Measurements from ENCODE around the gene PMIS2. TPM values are rescaled to one million over a fixed set of nuclear protein-coding genes. Genes with fewer than 3 reads are reported as not detected.

Gene PMIS2
- total RNA-seq, 1 experiment from 2014 or later = not detected

GRCh38 chr19:35565016-35565856, 20.7 kb upstream of the PMIS2 start:
- Histone ChIP-seq H3K4me3 (ENCODE audit: low read length) (no peak overlapping the region), H3K79me2 (ENCODE audit: low read length) (no peaks in the 10 kb centered on the region), H3K27me3 (ENCODE audit: low read length) (no peaks in the 10 kb centered on the region), H4K20me1 (ENCODE audit: insufficient read depth, low read depth, low read length) (no peaks in the 10 kb centered on the region), H3K4me2 (ENCODE audit: low read depth, low read length, poor library complexity, severe bottlenecking) (no peak overlapping the region), H3K9me2 (replicated peaks; ENCODE audit: insufficient read depth, low read length) (no peaks in the 10 kb centered on the region), H3K4me1 (ENCODE audit: low read length) (no peaks in the 10 kb centered on the region; the same call in 1 of the 2 replicates), H3K9ac (ENCODE audit: low read length) (no peak overlapping the region), H2AFZ (ENCODE audit: low read length) (no peak overlapping the region), H3K36me3 (ENCODE audit: insufficient read depth, low read length) (no peaks in the 10 kb centered on the region), H3K27ac (ENCODE audit: low read length) (no peak overlapping the region), H3K9me3 (ENCODE audit: low read length) (no peaks in the 10 kb centered on the region)
- no peak for DNase-seq

GRCh38 chr19:35566738-35567137, 19.2 kb upstream of the PMIS2 start:
- no peak overlapping the region for H3K4me2 ChIP-seq (ENCODE audit: low read depth, low read length, poor library complexity, severe bottlenecking)
- no peak overlapping the region for H3K27ac ChIP-seq (ENCODE audit: low read length)
- no peaks in the 10 kb centered on the region for H3K36me3 ChIP-seq (ENCODE audit: insufficient read depth, low read length)
- no peak for DNase-seq
- H3K9me3 ChIP-seq (ENCODE audit: low read length) = no peaks in the 10 kb centered on the region
- H3K4me1 ChIP-seq (ENCODE audit: low read length) = no peaks in the 10 kb centered on the region
- H3K9ac ChIP-seq (ENCODE audit: low read length) = no peak overlapping the region
- H3K79me2 ChIP-seq (ENCODE audit: low read length) = no peaks in the 10 kb centered on the region
- no peak overlapping the region for H3K4me3 ChIP-seq (ENCODE audit: low read length)
- no peaks in the 10 kb centered on the region for H3K27me3 ChIP-seq (ENCODE audit: low read length)
- no peak overlapping the region for H2AFZ ChIP-seq (ENCODE audit: low read length)
- H4K20me1 ChIP-seq (ENCODE audit: insufficient read depth, low read depth, low read length) = no peaks in the 10 kb centered on the region
- no peaks in the 10 kb centered on the region for H3K9me2 ChIP-seq (replicated peaks; ENCODE audit: insufficient read depth, low read length)

- no peak overlapping the region for H3K9ac ChIP-seq (ENCODE audit: low read length)
- H3K27ac ChIP-seq (ENCODE audit: low read length) = no peak overlapping the region
- H2AFZ ChIP-seq (ENCODE audit: low read length) = no peak overlapping the region
- H3K4me2 ChIP-seq (ENCODE audit: low read depth, low read length, poor library complexity, severe bottlenecking) = no peak overlapping the region
- no peaks in the 10 kb centered on the region for H3K9me3 ChIP-seq (ENCODE audit: low read length)
- H3K9me2 ChIP-seq (replicated peaks; ENCODE audit: insufficient read depth, low read length) = no peaks in the 10 kb centered on the region
- no peaks in the 10 kb centered on the region for H3K36me3 ChIP-seq (ENCODE audit: insufficient read depth, low read length)
- no peak overlapping the region for H3K4me3 ChIP-seq (ENCODE audit: low read length)
- H3K79me2 ChIP-seq (ENCODE audit: low read length) = no peaks in the 10 kb centered on the region
- H3K4me1 ChIP-seq (ENCODE audit: low read length) = no peaks in the 10 kb centered on the region
- H3K27me3 ChIP-seq (ENCODE audit: low read length) = no peaks in the 10 kb centered on the region
- H4K20me1 ChIP-seq (ENCODE audit: insufficient read depth, low read depth, low read length) = no peaks in the 10 kb centered on the region
- no peak for DNase-seq
These were observed 16.6 kb upstream of the PMIS2 start for GRCh38 chr19:35569281-35569781.

GRCh38 chr19:35571406-35571965, 14.5 kb upstream of the PMIS2 start:
- Histone ChIP-seq H3K36me3 (ENCODE audit: insufficient read depth, low read length) (no peaks in the 10 kb centered on the region; the same call in 1 of the 2 replicates), H3K79me2 (ENCODE audit: low read length) (no peaks in the 10 kb centered on the region), H3K4me2 (ENCODE audit: low read depth, low read length, poor library complexity, severe bottlenecking) (no peak overlapping the region), H4K20me1 (ENCODE audit: insufficient read depth, low read depth, low read length) (no peaks in the 10 kb centered on the region), H3K9ac (ENCODE audit: low read length) (no peak overlapping the region), H3K9me3 (ENCODE audit: low read length) (peaks cover 10% of the 10 kb centered on the region), H3K9me2 (replicated peaks; ENCODE audit: insufficient read depth, low read length) (no peaks in the 10 kb centered on the region), H3K27me3 (ENCODE audit: low read length) (no peaks in the 10 kb centered on the region), H2AFZ (ENCODE audit: low read length) (no peak overlapping the region), H3K4me3 (ENCODE audit: low read length) (no peak overlapping the region), H3K4me1 (ENCODE audit: low read length) (no peaks in the 10 kb centered on the region), H3K27ac (ENCODE audit: low read length) (no peak overlapping the region)
- DNase-seq = no peak

GRCh38 chr19:35577918-35578317, 8.1 kb upstream of the PMIS2 start:
- Histone ChIP-seq H3K36me3 (ENCODE audit: insufficient read depth, low read length) (no peaks in the 10 kb centered on the region; the same call in 1 of the 2 replicates), H3K9ac (ENCODE audit: low read length) (no peak overlapping the region), H3K4me1 (ENCODE audit: low read length) (no peaks in the 10 kb centered on the region), H2AFZ (ENCODE audit: low read length) (no peak overlapping the region), H3K4me3 (ENCODE audit: low read length) (no peak overlapping the region), H3K4me2 (ENCODE audit: low read depth, low read length, poor library complexity, severe bottlenecking) (no peak overlapping the region), H3K9me3 (ENCODE audit: low read length) (peaks cover 15% of the 10 kb centered on the region), H3K9me2 (replicated peaks; ENCODE audit: insufficient read depth, low read length) (no peaks in the 10 kb centered on the region), H3K79me2 (ENCODE audit: low read length) (no peaks in the 10 kb centered on the region), H4K20me1 (ENCODE audit: insufficient read depth, low read depth, low read length) (no peaks in the 10 kb centered on the region), H3K27me3 (ENCODE audit: low read length) (no peaks in the 10 kb centered on the region), H3K27ac (ENCODE audit: low read length) (no peak overlapping the region)
- no peak for DNase-seq

- Histone ChIP-seq H2AFZ (ENCODE audit: low read length) (no peak overlapping the region), H3K4me2 (ENCODE audit: low read depth, low read length, poor library complexity, severe bottlenecking) (no peak overlapping the region), H3K4me3 (ENCODE audit: low read length) (no peak overlapping the region), H3K27ac (ENCODE audit: low read length) (no peak overlapping the region), H3K9me3 (ENCODE audit: low read length) (peaks cover 15% of the 10 kb centered on the region), H3K9ac (ENCODE audit: low read length) (no peak overlapping the region), H3K27me3 (ENCODE audit: low read length) (no peaks in the 10 kb centered on the region), H3K36me3 (ENCODE audit: insufficient read depth, low read length) (no peaks in the 10 kb centered on the region; the same call in 1 of the 2 replicates), H4K20me1 (ENCODE audit: insufficient read depth, low read depth, low read length) (no peaks in the 10 kb centered on the region), H3K79me2 (ENCODE audit: low read length) (no peaks in the 10 kb centered on the region), H3K9me2 (replicated peaks; ENCODE audit: insufficient read depth, low read length) (no peaks in the 10 kb centered on the region), H3K4me1 (ENCODE audit: low read length) (no peaks in the 10 kb centered on the region)
- DNase-seq = no peak
These were observed 7.3 kb upstream of the PMIS2 start for GRCh38 chr19:35578707-35579106.

GRCh38 chr19:35582760-35583159, 3.2 kb upstream of the PMIS2 start:
- no peaks in the 10 kb centered on the region for H3K79me2 ChIP-seq (ENCODE audit: low read length)
- no peak for DNase-seq
- no peak overlapping the region for H2AFZ ChIP-seq (ENCODE audit: low read length)
- no peaks in the 10 kb centered on the region for H4K20me1 ChIP-seq (ENCODE audit: insufficient read depth, low read depth, low read length)
- no peak overlapping the region for H3K9ac ChIP-seq (ENCODE audit: low read length)
- H3K36me3 ChIP-seq (ENCODE audit: insufficient read depth, low read length) = no peaks in the 10 kb centered on the region
- H3K9me2 ChIP-seq (replicated peaks; ENCODE audit: insufficient read depth, low read length) = no peaks in the 10 kb centered on the region
- no peak overlapping the region for H3K4me3 ChIP-seq (ENCODE audit: low read length)
- no peaks in the 10 kb centered on the region for H3K27me3 ChIP-seq (ENCODE audit: low read length)
- no peaks in the 10 kb centered on the region for H3K9me3 ChIP-seq (ENCODE audit: low read length)
- H3K4me2 ChIP-seq (ENCODE audit: low read depth, low read length, poor library complexity, severe bottlenecking) = no peak overlapping the region
- no peak overlapping the region for H3K27ac ChIP-seq (ENCODE audit: low read length)
- H3K4me1 ChIP-seq (ENCODE audit: low read length) = no peaks in the 10 kb centered on the region

- Histone ChIP-seq H3K9me3 (ENCODE audit: low read length) (no peaks in the 10 kb centered on the region), H3K4me1 (ENCODE audit: low read length) (no peaks in the 10 kb centered on the region), H3K79me2 (ENCODE audit: low read length) (no peaks in the 10 kb centered on the region), H3K27ac (ENCODE audit: low read length) (no peak overlapping the region), H3K9me2 (replicated peaks; ENCODE audit: insufficient read depth, low read length) (no peaks in the 10 kb centered on the region), H3K9ac (ENCODE audit: low read length) (no peak overlapping the region), H3K4me2 (ENCODE audit: low read depth, low read length, poor library complexity, severe bottlenecking) (no peak overlapping the region), H4K20me1 (ENCODE audit: insufficient read depth, low read depth, low read length) (no peaks in the 10 kb centered on the region), H3K27me3 (ENCODE audit: low read length) (no peaks in the 10 kb centered on the region), H3K4me3 (ENCODE audit: low read length) (no peak overlapping the region), H2AFZ (ENCODE audit: low read length) (no peak overlapping the region), H3K36me3 (ENCODE audit: insufficient read depth, low read length) (no peaks in the 10 kb centered on the region)
- DNase-seq = no peak
These were observed 1.3 kb downstream of the PMIS2 start for GRCh38 chr19:35587321-35587720.
